ENCODE data around the gene TRIM17.

DNA sequence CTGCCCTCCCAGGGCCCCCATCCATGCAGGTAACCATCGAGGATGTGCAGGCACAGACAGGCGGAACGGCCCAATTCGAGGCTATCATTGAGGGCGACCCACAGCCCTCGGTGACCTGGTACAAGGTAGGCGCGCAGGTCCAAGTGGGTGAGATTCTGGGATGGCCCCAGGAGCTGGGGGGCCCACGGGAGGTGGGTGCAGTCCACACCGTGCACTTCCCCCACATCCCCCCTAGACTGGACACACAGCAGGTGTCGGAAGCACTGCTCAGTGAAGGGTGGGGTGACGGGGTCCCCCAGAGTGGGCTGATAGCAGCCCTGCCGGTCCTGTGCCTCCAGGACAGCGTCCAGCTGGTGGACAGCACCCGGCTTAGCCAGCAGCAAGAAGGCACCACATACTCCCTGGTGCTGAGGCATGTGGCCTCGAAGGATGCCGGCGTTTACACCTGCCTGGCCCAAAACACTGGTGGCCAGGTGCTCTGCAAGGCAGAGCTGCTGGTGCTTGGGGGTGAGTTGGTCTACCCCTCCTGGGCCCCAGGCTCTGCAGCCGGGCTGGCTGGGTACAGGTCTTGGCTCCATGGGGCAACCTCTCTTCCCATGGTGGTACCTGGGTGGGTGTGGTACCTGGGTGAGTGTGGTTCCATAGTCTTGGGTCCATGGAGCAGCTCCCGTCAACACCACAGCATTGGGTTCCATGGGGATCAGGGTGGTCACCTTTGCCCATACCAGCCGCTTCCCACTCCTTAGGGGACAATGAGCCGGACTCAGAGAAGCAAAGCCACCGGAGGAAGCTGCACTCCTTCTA, 50.4 kb downstream of the TRIM17 start:
- TF ChIP-seq POLR2A (IDR thresholded peaks at IDR 0.05; ENCODE audit: low read length) = no peak
- TF ChIP-seq GATA1 (IDR thresholded peaks at IDR 0.05; ENCODE audit: low read depth, low read length) = no peak
